ENCODE data around the gene CSTPP1.

DNA sequence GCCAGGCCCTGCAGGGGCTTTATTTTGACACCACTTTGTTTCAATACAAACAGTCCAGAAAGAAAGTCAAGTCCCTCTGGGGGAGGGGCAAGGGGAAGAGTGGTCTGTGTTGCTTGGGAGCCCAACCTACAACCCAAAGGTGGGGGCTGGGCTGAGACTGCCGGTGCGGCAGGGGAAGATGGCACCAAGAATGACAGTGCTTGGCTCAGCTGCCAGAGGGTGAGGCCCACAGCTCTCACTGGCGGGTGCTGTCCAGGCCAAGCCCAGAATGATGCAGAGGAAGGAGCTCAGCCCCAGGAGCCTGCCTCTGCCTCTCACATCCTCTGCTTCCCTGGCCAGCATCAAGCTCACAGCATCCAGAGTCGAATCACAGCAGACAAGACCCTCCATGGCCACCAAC, 227.8 kb downstream of the CSTPP1 start:
- TF ChIP-seq POLR2A (IDR thresholded peaks at IDR 0.05) = no peak
- TF ChIP-seq, protein P1, sequence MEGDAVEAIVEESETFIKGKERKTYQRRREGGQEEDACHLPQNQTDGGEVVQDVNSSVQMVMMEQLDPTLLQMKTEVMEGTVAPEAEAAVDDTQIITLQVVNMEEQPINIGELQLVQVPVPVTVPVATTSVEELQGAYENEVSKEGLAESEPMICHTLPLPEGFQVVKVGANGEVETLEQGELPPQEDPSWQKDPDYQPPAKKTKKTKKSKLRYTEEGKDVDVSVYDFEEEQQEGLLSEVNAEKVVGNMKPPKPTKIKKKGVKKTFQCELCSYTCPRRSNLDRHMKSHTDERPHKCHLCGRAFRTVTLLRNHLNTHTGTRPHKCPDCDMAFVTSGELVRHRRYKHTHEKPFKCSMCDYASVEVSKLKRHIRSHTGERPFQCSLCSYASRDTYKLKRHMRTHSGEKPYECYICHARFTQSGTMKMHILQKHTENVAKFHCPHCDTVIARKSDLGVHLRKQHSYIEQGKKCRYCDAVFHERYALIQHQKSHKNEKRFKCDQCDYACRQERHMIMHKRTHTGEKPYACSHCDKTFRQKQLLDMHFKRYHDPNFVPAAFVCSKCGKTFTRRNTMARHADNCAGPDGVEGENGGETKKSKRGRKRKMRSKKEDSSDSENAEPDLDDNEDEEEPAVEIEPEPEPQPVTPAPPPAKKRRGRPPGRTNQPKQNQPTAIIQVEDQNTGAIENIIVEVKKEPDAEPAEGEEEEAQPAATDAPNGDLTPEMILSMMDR (IDR thresholded peaks at IDR 0.05) = no peak
- TF ChIP-seq EP300 (IDR thresholded peaks at IDR 0.05) = no peak
- TF ChIP-seq POLR2AphosphoS5 (IDR thresholded peaks at IDR 0.05) = no peak

Data from stomach (tissue), 4 donors.